ENCODE measurements around the gene CCDC174.

- TF ChIP-seq CTCF (IDR thresholded peaks at IDR 0.05; ENCODE audit: low read depth, low read length, missing input control) (no peak), TAF1 (conservative IDR thresholded peaks at IDR 0.05) (no peak), FOXA1 (IDR thresholded peaks at IDR 0.05) (no peak), JUND (IDR thresholded peaks at IDR 0.05) (no peak), GABPA (IDR thresholded peaks at IDR 0.05 in 1 of 2, conservative IDR thresholded peaks at IDR 0.05 in 1 of 2) (no peak), RXRA (IDR thresholded peaks at IDR 0.05) (no peak), YY1 (IDR thresholded peaks at IDR 0.05) (no peak), MAX (IDR thresholded peaks at IDR 0.05) (no peak), ATF3 (IDR thresholded peaks at IDR 0.05) (no peak), EGR1 (IDR thresholded peaks at IDR 0.05; ENCODE audit: low read depth in 2 of 2) (no peak), RAD21 (IDR thresholded peaks at IDR 0.05) (no peak), SP1 (IDR thresholded peaks at IDR 0.05) (no peak)
- TF ChIP-seq, protein P1, sequence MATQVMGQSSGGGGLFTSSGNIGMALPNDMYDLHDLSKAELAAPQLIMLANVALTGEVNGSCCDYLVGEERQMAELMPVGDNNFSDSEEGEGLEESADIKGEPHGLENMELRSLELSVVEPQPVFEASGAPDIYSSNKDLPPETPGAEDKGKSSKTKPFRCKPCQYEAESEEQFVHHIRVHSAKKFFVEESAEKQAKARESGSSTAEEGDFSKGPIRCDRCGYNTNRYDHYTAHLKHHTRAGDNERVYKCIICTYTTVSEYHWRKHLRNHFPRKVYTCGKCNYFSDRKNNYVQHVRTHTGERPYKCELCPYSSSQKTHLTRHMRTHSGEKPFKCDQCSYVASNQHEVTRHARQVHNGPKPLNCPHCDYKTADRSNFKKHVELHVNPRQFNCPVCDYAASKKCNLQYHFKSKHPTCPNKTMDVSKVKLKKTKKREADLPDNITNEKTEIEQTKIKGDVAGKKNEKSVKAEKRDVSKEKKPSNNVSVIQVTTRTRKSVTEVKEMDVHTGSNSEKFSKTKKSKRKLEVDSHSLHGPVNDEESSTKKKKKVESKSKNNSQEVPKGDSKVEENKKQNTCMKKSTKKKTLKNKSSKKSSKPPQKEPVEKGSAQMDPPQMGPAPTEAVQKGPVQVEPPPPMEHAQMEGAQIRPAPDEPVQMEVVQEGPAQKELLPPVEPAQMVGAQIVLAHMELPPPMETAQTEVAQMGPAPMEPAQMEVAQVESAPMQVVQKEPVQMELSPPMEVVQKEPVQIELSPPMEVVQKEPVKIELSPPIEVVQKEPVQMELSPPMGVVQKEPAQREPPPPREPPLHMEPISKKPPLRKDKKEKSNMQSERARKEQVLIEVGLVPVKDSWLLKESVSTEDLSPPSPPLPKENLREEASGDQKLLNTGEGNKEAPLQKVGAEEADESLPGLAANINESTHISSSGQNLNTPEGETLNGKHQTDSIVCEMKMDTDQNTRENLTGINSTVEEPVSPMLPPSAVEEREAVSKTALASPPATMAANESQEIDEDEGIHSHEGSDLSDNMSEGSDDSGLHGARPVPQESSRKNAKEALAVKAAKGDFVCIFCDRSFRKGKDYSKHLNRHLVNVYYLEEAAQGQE (IDR thresholded peaks at IDR 0.05), result no peak
- TF ChIP-seq, protein P2, sequence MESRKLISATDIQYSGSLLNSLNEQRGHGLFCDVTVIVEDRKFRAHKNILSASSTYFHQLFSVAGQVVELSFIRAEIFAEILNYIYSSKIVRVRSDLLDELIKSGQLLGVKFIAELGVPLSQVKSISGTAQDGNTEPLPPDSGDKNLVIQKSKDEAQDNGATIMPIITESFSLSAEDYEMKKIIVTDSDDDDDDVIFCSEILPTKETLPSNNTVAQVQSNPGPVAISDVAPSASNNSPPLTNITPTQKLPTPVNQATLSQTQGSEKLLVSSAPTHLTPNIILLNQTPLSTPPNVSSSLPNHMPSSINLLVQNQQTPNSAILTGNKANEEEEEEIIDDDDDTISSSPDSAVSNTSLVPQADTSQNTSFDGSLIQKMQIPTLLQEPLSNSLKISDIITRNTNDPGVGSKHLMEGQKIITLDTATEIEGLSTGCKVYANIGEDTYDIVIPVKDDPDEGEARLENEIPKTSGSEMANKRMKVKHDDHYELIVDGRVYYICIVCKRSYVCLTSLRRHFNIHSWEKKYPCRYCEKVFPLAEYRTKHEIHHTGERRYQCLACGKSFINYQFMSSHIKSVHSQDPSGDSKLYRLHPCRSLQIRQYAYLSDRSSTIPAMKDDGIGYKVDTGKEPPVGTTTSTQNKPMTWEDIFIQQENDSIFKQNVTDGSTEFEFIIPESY (IDR thresholded peaks at IDR 0.05), result no peak
Observed at GRCh38 chr3:14631101-14631497, 20.5 kb upstream of the CCDC174 start.

Measured in liver (tissue), 3 donors.